ENCODE data around the gene NEK10.

- TF ChIP-seq CTCF (IDR thresholded peaks at IDR 0.05) (no peak), EZH2 (IDR thresholded peaks at IDR 0.05; ENCODE audit: borderline replicate concordance, insufficient read depth, low read depth, low read length, poor library complexity, severe bottlenecking) (no peak)
These were observed 17.1 kb downstream of the NEK10 start for GRCh38 chr3:27352047-27352446.

Data from B cell (primary cell).